NCI-H460 (cell line): ENCODE measurements around the gene PPM1K. TPM values are rescaled to one million over a fixed set of nuclear protein-coding genes. Genes with fewer than 3 reads are reported as not detected.
"Not testable (repeated sequence)": the region's sequence is repeated elsewhere in the genome, so short reads cannot be mapped to it uniquely, and the experiment has no call there.

Experiments
- DNase-seq: peaks from one replicate; pipeline ENCODE4 v3.0.0-alpha.2; 2016; ENCODE audit warnings: low read depth; ENCODE audit errors: extremely low read depth
- polyA plus RNA-seq: library from polyadenylated mRNA; depleted of rRNA; stranded (reverse); fragments of >200 nt; gene quantifications from 2 replicates; pipeline ENCODE4 v1.2.3, GENCODE V29; 2014; cell fraction: nucleus; rRNA removed
- total RNA-seq: library from RNA; depleted of rRNA; stranded (reverse); fragments of >200 nt; shearing (Covaris generic); gene quantifications from 2 replicates; pipeline ENCODE4 v1.2.3, GENCODE V29; 2014; rRNA removed

The PPM1K gene
- total RNA-seq: 4.9 and 5.3 TPM in 2 replicates
- polyA plus RNA-seq: 4.3 and 4.4 TPM in 2 replicates

GRCh38 chr4:88284439-88285234 lies at the start of gene PPM1K:
Gene PPM1K (minus strand): TSS chr4:88284561. CDS start chr4:88278583, 5,978 bp downstream.
- DNase-seq: peak; percentile 92

DNA sequence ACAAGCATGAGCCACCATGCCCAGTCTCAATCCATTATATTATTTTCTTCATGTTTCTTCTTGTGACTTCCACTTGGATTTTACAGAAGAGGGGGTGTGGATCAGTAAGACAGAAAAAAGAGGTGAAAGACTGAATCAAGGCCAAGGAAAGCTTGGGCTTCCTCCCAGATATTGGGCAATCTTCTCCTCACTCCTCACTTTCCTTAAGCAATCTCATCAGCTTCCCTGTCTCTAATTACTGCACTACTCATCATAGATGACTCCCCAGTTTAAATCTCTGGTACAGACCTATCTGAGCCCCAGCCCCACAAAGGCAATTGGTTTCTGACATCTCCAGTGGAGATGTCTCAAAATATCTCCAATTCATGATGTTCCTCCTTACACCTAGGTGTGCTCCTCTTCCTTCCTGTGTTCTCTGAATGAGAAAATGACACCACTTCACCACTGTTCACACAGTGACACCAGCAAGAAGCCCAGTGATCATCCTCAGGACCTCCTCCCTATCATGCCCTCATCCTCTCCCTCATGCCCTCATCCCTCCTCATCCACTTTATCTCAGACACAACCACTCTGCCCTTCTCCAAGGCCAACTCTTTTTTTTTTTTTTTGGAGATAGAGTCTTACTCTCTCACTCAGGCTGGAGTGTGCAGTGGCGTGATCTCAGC lies 49.5 kb upstream of the PPM1K start:
- DNase-seq: no peak

DNA sequence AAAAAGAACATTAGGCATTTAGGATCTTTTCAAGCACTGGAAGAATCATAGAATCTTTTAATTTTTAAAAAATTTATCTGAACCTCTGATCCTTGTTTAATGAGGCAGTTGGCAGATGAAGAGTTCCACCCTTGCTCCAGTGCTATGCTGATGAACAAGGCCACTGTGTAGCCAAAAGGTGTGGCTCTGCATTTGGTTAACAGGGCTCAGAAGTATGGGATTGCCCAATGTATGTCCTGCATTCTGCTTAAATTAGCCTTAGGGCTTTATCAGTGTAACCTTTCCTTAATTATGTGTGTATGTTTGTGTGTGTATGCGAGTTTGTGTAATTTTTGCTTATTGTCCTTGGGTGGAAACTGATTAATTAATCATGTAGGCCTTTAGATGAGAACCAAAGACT lies 43.3 kb upstream of the PPM1K start:
- no peak for DNase-seq

DNA sequence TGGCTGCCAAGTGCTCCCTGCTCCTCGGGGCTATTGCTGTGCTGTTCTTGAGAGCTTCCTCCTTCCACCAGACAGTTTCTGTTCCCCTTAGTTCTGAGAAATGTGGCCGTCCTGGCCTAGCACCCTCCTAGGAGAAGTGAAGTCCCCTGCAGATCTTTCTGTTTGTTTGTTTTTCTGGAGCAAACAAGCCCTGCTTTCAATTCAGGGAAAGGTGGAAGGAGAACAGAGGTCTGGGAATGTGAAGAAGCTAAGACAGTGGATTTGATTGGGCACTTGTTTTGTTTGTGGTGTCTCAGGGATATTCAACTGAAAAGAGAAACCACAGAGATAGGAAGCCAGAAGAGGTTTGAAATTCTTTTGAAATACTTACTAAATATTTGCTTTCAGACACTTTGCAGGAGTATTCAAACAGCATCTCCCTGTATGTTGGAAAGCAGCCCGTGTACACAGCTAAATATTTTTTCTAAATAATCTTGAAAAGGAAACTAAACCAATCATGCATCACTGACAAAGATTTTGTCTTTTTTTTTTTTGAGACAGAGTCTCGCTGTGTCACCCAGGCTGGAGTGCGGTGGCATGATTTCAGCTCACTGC lies 36.5 kb upstream of the PPM1K start:
- DNase-seq: no peak

GRCh38 chr4:88320224-88320779 lies 35.9 kb upstream of the PPM1K start:
- DNase-seq: no peak

GRCh38 chr4:88318751-88319350 lies 34.5 kb upstream of the PPM1K start:
- DNase-seq: no peak

- DNase-seq: no peak
Measured at GRCh38 chr4:88315460-88316017, 31.2 kb upstream of the PPM1K start.

- not testable (repeated sequence) for DNase-seq
Measured at GRCh38 chr4:88313088-88313624, 28.8 kb upstream of the PPM1K start.

DNA sequence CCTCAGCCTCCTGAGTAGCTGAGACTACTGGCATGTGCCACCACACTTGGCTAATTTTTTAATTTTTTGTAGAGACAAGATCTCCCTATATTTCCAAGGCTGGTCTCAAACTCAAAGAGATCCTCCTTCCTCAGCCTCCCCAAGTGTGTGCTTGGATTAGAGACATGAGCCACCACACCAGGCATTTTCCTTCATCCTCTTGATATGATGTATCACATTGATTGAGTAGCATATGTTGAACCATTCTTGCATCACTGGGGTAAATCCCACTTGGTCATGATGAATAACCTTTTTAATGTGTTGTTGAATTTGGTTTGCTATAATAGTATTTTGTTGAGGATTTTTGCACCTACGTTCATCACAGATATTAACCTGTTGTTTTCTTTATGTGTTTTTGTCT lies 24.2 kb upstream of the PPM1K start:
- DNase-seq: no peak

DNA sequence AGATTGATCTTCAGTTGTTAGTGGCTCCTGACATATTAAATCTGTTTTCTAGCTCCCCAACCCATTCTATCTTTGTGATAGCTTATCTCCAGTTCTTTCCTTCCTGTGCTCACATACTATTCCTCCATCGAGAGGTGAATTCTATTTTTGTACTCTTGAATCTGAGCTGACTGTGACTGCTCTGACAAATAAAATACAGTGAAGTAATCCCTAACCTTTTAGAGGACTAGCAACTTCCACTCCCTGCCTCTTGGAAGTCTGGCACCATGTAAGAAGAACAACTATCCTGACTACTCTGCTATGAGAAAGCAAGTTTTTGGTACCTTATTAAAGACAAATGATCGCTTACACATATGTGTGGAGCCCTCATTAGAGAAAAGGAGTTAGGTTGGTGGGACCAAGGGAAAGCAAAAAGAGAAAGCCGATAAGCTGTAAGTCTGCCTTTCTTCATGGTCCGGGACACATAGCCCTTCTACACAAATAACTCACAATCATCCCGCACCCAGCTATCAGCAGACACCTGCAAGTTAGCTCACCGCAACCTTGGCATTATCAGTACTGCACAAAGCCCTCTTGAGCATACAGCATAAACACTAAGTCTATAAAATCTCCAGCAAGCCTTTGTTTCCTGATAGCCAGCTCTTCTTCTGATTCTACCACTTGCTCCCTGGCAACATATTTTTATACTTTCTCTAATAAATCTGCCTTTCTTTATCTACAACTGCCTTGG lies 13.5 kb upstream of the PPM1K start:
- no peak for DNase-seq

DNA sequence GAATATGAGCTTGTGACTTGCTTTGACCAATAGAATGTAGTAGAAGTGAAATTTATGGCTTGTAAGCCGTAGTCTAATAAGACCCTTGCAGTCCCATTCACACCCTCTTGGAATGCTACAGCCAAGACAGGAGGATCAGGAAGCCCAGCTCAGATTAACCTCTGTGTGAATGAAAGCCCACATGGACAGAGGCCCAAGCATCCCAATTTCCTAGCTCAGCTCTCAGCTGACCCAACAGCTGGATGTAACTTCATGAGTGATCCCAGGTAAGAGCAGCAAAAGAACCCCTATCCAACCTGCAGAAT lies 12.8 kb upstream of the PPM1K start:
- no peak for DNase-seq

GRCh38 chr4:88296413-88297211 lies 12.3 kb upstream of the PPM1K start:
- no peak for DNase-seq

DNA sequence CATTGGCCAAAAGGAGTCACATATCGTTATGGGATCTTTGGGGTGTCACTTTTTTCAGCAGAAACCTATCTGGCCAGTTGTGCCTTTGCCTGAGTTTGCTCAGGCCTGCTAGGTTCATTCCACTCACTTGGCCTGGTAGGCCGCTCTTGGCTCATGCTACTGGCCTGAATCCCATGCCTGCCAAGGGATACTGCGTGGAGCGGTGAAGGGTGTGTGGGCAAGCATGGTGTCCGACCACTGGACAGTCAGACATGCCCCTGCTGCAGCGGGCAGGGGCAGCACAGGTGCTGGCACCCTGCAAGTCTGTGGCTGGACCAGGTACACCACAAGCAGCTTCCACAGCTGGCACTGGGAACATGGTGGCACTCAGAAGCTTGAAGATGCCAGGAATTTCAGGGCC lies 11.3 kb upstream of the PPM1K start:
- no peak for DNase-seq

DNA sequence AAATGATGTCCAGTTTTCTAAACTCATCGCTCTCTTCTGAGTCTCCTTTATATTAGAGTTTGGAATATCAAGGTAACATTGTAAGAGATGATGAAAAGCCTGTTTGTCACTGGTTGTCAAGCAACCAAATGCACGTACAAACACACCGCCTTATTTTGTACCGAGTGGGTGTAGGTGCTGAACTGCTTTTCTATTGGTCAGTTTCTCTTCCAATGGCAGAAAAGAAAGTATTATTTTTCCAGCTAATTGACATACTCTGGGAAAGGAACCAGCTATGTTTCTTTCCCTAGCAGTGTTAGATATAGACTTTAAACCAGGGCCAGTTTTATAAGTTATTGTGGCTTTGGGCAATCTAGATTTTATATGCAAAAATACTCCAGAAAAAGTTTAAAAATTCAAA lies 6.6 kb upstream of the PPM1K start:
- no peak for DNase-seq

GRCh38 chr4:88286897-88287296 lies 2.5 kb upstream of the PPM1K start:
- no peak for DNase-seq

GRCh38 chr4:88285235-88285653 lies 883 bp upstream of the PPM1K start:
- no peak for DNase-seq

GRCh38 chr4:88283661-88284438 lies 511 bp downstream of the PPM1K start:
- peak; percentile 6 for DNase-seq

- no peak for DNase-seq
Measured at GRCh38 chr4:88280228-88280795, 4.0 kb downstream of the PPM1K start.
